HG02588 (cell line): ENCODE results near the gene RAD51B.
A peak's percentile ranks its signal among the peaks of the same experiment; 100 is the strongest.

Experiments used
- ATAC-seq: cut with Tn5 transposase; IDR thresholded peaks from one replicate; pipeline ENCODE4 v1.9.1; 2021; ENCODE audit warnings: mild to moderate bottlenecking, moderate library complexity; ENCODE audit not compliant: unreplicated experiment

RAD51B gene

GRCh38 chr14:68511129-68512047, 691.8 kb downstream of the RAD51B start:
- ATAC-seq, result no peak

GRCh38 chr14:68512088-68512487, 692.5 kb downstream of the RAD51B start:
- ATAC-seq, result no peak

DNA sequence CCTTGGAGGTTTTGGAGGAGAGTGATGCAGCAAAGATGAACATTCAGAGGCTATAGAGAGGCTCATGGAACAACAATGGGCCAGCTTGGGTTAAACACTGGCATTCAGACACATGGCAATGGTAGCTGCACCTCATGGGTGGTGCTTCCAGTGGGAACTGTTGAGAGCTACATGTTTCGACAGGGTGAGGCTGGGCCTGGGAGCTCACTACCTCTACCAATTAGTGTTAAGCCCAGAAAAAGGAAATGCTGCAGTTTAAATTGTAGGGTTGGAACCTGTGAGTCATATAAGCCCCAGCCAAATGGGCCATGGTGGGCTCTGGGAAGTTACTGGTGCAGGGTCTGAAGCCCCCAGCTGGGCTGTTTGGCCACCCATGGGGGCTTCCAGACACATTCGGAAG, 693.6 kb downstream of the RAD51B start:
- no peak for ATAC-seq

GRCh38 chr14:68513838-68514607, 694.4 kb downstream of the RAD51B start:
- peak; percentile 42 for ATAC-seq

- ATAC-seq, result no peak
Observed at GRCh38 chr14:68514608-68515194, 695.1 kb downstream of the RAD51B start.

DNA sequence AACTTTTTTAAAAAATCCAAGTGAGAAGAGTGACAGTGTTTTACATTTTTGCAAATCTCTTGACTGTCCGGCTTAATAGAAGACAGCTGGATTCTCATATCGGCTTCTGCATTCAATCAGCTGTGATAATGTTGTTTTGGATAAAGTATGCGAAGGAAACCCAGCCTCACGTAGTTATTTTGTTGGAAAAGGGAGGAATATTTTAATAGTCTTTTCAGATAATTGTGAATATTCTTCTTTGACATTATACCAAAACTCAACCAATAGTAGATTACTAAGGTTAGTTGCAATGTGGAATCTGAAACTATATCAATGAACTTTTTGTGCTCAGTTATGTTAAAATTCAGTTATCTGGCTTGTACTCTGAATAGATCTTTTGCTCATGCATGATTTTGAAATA, 696.8 kb downstream of the RAD51B start:
- no peak for ATAC-seq

- no peak for ATAC-seq
Observed at GRCh38 chr14:68518166-68518565, 698.6 kb downstream of the RAD51B start.

DNA sequence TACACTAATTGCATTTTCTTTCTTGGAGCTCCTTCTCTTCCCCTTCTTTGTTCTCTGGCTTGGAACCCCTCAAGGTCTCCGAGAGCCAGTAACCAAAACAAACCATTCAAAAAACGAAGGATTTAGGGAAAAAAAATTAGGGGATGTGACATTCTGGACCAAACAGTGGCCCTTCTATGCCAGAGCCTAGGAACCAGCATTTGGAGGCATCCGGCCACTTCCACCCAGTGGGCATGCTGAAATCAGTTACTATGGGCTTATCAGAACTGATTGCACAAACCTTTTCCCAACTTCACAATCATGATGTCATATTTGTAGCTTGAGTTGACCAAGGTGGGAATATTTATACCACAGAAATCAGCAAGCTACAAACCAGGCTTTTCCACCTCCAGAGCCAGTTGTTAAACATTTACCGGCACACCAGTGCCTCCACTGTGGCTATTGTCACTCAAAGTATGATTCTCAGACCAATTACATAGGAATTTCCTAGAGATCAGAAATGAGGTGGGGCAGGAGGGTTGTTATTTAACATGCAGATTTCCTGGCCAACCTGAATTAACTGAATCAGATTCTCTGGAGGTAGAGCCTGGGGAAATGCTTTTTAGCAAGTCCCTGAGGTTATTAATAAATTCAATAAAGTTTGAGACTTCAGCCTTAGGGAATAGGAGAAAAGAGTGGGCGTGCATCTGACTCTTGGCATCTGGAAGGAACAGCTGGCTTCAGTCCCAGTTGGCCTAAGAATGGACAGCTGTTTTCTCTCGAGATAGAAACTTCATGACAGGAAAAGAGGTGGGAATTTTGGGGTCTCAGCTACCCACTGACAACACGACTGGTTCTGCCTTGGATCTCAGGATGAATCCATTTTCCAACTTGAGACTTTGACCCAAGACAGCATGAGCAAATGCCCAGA, 699.4 kb downstream of the RAD51B start:
- ATAC-seq, result no peak

GRCh38 chr14:68519671-68520187, 700.1 kb downstream of the RAD51B start:
- peak; percentile 68 for ATAC-seq

DNA sequence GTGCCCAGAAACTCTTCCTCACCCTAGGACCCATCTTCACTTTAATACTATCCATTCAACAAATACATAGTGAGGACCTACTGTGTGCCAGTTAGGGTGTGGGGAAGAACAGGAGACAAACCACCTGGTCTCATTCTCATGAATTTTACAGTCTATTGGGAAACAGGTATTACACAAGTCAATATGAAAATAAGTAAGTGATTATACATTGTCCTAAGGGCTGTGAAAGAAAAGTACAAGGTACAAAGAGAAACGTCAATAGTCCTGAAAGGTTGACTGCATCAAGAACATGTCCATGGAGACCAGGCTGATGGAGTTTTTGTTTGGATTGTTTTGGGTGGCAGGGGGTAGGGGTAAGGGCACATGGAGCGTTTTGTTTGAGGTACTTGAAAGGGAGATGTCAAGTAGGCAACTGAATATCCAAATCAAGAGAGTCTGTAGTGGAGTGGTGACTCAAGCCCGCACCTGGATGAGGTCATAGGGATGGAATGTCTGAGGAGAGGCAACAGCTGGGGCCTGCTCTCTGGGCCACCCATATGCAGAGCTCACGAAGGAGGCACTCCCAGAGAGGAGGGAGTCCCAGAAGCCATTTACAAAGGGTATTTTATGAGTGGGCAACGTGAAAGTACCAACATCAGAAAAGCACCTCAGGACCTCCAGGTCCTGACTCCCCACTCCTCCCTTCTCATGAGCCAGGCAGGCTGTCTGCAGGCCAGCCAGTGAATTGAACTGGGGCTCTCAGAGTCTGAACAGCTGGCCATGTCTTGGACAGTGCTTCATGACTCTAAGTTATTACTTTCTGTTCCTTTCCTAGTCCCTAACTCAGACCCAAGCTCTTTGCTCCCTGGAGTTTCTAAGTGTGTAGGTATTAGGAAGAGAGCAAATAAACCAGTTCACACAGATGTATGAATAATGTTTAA, 701.3 kb downstream of the RAD51B start:
- ATAC-seq, result no peak

- no peak for ATAC-seq
Observed at GRCh38 chr14:68521557-68521901, 702.0 kb downstream of the RAD51B start.

- ATAC-seq, result no peak
Observed at GRCh38 chr14:68521961-68522509, 702.5 kb downstream of the RAD51B start.

DNA sequence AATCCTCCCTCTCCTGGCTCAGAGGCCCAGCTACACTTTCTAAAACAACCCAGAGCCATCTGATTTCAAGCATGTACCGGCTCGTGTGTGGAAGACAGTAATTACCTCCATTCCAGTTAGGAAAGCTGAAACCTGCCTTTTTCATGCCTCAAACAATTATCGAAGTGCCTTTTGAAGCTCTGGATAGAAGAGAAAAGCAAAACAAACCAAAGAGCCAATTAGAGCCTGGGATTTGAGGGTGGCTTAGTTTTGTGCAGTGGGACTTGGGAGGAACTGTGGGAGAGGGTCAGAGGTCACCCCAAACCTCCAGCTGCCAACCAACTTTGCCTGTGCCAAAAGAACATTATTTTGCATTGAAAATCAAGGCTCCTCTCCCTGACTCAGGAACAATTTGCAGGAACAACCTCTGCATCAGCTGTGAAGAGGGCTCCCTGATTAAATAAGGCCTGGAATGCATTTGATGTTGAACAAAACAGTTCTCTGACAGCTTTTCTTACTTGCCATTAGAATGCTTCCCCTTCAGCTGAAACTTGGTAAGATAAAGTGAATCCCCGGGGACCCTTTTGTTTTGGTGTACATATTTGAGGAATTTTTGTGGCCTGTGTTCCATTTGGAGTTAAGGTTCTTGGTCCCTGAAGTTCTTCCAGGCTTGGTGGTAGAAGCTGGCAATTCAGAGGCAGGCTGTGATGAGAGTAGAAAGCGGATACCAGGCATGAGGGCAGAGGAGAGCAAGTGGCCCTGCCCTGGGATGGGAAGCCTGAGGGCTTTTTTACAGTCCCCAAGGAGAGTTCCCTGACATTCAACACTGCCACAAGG, 703.1 kb downstream of the RAD51B start:
- no peak for ATAC-seq

DNA sequence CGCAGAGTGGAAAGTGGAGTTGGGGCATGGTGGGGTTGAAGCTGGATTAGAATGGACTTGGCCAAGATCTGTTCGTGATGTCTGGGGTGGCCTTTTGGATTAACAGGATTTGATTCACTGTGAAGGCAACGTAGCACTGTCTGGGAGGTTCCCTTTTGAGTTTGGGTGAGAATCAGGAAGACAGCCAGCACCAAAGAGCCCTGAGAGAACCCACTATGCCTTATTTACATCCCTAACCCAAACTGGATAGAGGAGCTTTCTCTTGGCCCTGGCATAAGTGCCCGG, 703.7 kb downstream of the RAD51B start:
- ATAC-seq, result no peak

GRCh38 chr14:68523989-68524725, 704.6 kb downstream of the RAD51B start:
- no peak for ATAC-seq

DNA sequence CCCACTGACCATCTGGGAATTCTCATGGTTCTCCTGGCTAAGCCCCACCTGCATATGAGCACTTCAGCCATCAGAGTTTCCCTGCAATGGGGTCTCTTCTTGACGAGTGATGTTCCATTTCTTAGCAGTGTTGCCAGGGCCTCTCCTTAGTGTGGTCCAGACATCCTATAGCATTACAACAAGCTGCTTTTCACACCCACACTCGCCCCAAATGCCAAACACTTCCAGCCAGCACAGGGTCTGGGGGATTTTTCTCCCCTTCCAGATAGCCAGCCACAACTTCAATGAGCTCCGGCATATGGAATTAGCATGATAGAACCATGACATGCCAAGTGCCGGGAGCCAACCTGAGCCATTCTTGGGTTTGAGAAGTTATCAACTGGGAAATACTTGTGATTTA, 705.9 kb downstream of the RAD51B start:
- ATAC-seq, result no peak

GRCh38 chr14:68526512-68527091, 707.0 kb downstream of the RAD51B start:
- no peak for ATAC-seq
